ENCODE data around the gene NUMB.

Gene NUMB

DNA sequence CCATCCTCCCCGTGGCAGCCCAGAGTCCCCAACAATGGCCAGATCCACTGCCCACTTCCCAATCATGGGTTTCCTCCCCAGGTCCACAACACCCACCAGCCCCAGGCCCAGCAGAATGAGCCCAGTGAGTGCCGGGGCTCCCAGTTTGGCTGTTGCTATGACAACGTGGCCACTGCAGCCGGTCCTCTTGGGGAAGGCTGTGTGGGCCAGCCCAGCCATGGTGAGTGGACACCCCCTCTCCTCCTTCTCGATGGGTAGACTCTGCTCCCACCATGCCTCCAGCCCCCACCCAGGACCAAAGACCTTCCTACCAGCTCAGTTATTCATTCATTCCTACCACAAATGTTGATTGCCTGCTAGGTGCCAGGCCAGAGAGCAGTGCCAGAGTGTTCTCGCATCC, 197.3 kb downstream of the NUMB start:
- no peak overlapping the region for H3K27ac ChIP-seq (ENCODE audit: low read length)
- no peak overlapping the region for H3K9ac ChIP-seq (ENCODE audit: low read length in 2 of 2)
- no peaks in the 10 kb centered on the region for H3K4me1 ChIP-seq (ENCODE audit: control insufficient read depth, insufficient read depth, low read length)
- H3K36me3 ChIP-seq (ENCODE audit: control insufficient read depth in 2 of 2, insufficient read depth in 2 of 2, low read length in 2 of 2): peaks cover 5 to 17% of the 10 kb centered on the region in 2 donors
- no peaks in the 10 kb centered on the region for H3K27me3 ChIP-seq (ENCODE audit: control insufficient read depth in 1 of 2, insufficient read depth in 2 of 2, low read length in 2 of 2)
- H3K9me3 ChIP-seq (ENCODE audit: control insufficient read depth in 2 of 2, low read length in 2 of 2): no peaks in the 10 kb centered on the region
- no peak overlapping the region for H3K4me3 ChIP-seq (ENCODE audit: low read length in 2 of 2)

DNA sequence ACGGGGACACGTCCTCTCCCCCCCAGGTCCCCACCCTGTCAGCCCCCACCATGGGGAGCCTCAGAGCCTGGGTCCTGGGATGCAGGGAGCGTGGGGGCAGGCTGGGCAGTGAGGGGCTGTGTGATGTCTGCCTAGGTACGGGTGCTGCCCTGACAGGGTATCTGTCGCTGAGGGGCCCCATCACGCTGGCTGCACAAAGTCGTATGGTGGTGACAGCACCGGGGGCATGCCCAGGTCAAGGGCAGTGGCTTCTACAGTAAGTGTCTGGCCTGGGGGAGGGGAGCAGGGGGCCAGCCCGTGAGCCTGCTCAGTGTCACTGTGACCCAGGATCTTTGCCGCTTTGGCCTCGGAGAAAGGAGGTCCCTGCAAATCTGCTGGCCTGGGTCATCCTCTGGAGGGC, 197.8 kb downstream of the NUMB start:
- H3K9me3 ChIP-seq (ENCODE audit: control insufficient read depth in 2 of 2, low read length in 2 of 2): no peaks in the 10 kb centered on the region
- peaks cover 5 to 17% of the 10 kb centered on the region in 2 donors for H3K36me3 ChIP-seq (ENCODE audit: control insufficient read depth in 2 of 2, insufficient read depth in 2 of 2, low read length in 2 of 2)
- no peak overlapping the region for H3K4me3 ChIP-seq (ENCODE audit: low read length in 2 of 2)
- no peak overlapping the region for H3K9ac ChIP-seq (ENCODE audit: low read length in 2 of 2)
- no peaks in the 10 kb centered on the region for H3K27me3 ChIP-seq (ENCODE audit: control insufficient read depth in 1 of 2, insufficient read depth in 2 of 2, low read length in 2 of 2)
- no peaks in the 10 kb centered on the region for H3K4me1 ChIP-seq (ENCODE audit: control insufficient read depth, insufficient read depth, low read length)
- H3K27ac ChIP-seq (ENCODE audit: low read length): no peak overlapping the region

DNA sequence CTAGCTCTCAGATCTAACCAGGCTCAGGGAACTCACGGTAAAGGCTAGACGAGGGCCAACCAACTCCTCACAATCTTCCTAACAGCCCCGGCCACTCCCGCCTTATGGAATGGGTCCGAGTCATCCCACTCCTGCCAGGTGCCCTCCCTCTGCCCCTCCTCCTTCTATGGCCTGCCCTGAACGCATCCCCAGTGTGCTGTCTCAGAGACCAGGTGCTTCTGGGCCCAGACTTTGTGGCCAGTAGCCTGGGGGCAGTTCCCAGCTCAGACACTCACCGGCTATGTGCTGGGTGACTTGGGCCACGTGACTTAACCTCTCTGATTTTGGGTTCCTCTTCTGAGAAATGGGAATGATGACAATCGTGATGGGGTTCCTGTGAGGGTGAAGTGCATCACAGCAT, 198.5 kb downstream of the NUMB start:
- no peak overlapping the region for H3K9ac ChIP-seq (ENCODE audit: low read length in 2 of 2)
- H3K9me3 ChIP-seq (ENCODE audit: control insufficient read depth in 2 of 2, low read length in 2 of 2): no peaks in the 10 kb centered on the region
- H3K36me3 ChIP-seq (ENCODE audit: control insufficient read depth in 2 of 2, insufficient read depth in 2 of 2, low read length in 2 of 2): peaks cover 5 to 17% of the 10 kb centered on the region in 2 donors
- no peak overlapping the region for H3K27ac ChIP-seq (ENCODE audit: low read length)
- no peaks in the 10 kb centered on the region for H3K4me1 ChIP-seq (ENCODE audit: control insufficient read depth, insufficient read depth, low read length)
- H3K27me3 ChIP-seq (ENCODE audit: control insufficient read depth in 1 of 2, insufficient read depth in 2 of 2, low read length in 2 of 2): no peaks in the 10 kb centered on the region
- no peak overlapping the region for H3K4me3 ChIP-seq (ENCODE audit: low read length in 2 of 2)

DNA sequence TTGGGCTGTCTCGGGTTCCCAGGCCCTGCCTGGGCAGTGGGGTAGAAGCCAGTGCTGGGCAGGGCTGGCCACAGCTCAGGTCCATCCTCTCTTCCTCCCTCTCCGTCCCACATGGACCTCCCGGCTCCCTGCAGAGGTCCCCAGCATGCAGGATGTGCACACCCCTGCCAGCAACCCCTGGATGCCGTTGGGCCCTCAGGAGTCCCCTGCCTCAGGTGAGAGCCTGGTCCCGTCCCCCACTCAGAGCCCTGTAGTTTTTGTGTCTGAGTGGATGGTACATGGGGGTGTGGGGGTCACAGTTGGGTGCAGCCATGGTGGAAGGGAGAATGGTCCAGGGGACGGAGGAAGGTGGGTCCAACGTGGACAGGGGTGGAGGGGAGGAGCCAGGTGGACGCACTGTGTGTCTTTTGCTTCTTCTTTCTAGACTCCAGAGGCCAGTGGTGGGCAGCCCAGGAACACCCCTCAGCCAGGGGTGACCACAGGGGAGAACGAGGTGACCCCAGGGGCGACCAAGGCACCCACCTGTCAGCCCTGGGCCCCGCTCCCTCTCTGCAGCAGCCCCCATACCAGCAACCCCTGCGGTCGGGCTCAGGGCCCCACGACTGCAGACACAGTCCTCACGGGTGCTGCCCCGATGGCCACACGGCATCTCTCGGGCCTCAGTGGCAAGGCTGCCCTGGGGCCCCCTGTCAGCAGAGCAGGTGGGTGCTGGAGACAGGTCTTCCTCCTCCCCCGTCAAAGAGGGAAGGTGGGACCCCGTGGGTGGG, 199.3 kb downstream of the NUMB start:
- peaks cover 5 to 18% of the 10 kb centered on the region in 2 donors for H3K36me3 ChIP-seq (ENCODE audit: control insufficient read depth in 2 of 2, insufficient read depth in 2 of 2, low read length in 2 of 2)
- H3K4me1 ChIP-seq (ENCODE audit: control insufficient read depth, insufficient read depth, low read length): no peaks in the 10 kb centered on the region
- H3K27me3 ChIP-seq (ENCODE audit: control insufficient read depth in 1 of 2, insufficient read depth in 2 of 2, low read length in 2 of 2): no peaks in the 10 kb centered on the region
- H3K4me3 ChIP-seq (ENCODE audit: low read length in 2 of 2): no peak overlapping the region
- H3K9me3 ChIP-seq (ENCODE audit: control insufficient read depth in 2 of 2, low read length in 2 of 2): no peaks in the 10 kb centered on the region
- H3K27ac ChIP-seq (ENCODE audit: low read length): no peak overlapping the region
- no peak overlapping the region for H3K9ac ChIP-seq (ENCODE audit: low read length in 2 of 2)

DNA sequence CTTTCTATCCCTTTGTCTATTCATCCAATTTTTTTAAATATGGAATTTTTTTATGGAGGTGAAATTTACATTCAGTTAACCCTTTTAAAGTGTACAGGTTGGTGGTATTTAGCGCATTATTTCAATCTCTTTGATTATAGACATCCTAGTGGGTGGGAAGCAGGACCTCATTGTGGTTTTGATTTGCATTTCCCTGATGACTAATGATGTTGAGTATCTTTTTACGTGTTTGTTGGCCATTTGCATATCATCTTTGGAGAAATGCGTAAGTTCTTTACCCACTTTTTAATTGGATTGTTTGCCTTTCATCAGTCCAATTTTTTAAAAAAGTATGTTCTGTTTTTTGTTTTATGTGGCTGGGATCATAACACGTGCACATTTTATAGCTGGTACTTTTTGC, 200.3 kb downstream of the NUMB start:
- Histone ChIP-seq H3K27ac (ENCODE audit: low read length) (no peak overlapping the region), H3K36me3 (ENCODE audit: control insufficient read depth in 2 of 2, insufficient read depth in 2 of 2, low read length in 2 of 2) (peaks cover 5 to 15% of the 10 kb centered on the region in 2 donors), H3K27me3 (ENCODE audit: control insufficient read depth in 1 of 2, insufficient read depth in 2 of 2, low read length in 2 of 2) (no peaks in the 10 kb centered on the region), H3K4me1 (ENCODE audit: control insufficient read depth, insufficient read depth, low read length) (no peaks in the 10 kb centered on the region), H3K9me3 (ENCODE audit: control insufficient read depth in 2 of 2, low read length in 2 of 2) (no peaks in the 10 kb centered on the region), H3K4me3 (ENCODE audit: low read length in 2 of 2) (no peak overlapping the region), H3K9ac (ENCODE audit: low read length in 2 of 2) (no peak overlapping the region)

DNA sequence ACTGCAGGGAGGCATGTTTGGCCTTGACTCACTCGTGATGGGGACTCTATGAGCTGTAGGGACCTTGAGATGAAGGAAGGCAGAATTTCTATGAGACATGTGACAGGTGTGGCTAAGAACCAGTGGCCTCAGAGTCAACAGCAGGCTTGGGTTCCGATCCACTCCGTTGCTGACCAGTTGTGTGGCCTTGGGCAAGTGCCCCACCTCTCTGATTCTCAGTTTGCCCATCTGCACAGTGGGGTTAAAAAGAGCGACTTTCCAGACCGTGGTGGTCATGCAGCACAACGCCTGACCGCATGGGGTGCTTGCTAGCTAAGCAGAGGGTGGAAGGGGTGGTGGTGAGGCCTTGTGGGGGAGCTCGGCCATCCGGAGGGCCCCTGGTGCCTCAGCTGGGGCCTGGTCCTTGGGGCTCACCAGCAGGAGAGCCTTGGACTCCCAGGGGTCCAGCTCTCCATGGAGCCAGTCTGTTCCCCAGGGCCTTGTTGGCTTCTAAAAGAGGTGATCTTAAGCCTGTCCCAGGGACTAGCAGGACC, 202.6 kb downstream of the NUMB start:
- Histone ChIP-seq H3K27me3 (ENCODE audit: control insufficient read depth in 1 of 2, insufficient read depth in 2 of 2, low read length in 2 of 2) (no peaks in the 10 kb centered on the region), H3K4me3 (ENCODE audit: low read length in 2 of 2) (no peak overlapping the region), H3K9me3 (ENCODE audit: control insufficient read depth in 2 of 2, low read length in 2 of 2) (no peaks in the 10 kb centered on the region), H3K9ac (ENCODE audit: low read length in 2 of 2) (no peak overlapping the region), H3K36me3 (ENCODE audit: control insufficient read depth in 2 of 2, insufficient read depth in 2 of 2, low read length in 2 of 2) (peaks cover 5 to 11% of the 10 kb centered on the region in 2 donors), H3K4me1 (ENCODE audit: control insufficient read depth, insufficient read depth, low read length) (no peaks in the 10 kb centered on the region), H3K27ac (ENCODE audit: low read length) (no peak overlapping the region)

DNA sequence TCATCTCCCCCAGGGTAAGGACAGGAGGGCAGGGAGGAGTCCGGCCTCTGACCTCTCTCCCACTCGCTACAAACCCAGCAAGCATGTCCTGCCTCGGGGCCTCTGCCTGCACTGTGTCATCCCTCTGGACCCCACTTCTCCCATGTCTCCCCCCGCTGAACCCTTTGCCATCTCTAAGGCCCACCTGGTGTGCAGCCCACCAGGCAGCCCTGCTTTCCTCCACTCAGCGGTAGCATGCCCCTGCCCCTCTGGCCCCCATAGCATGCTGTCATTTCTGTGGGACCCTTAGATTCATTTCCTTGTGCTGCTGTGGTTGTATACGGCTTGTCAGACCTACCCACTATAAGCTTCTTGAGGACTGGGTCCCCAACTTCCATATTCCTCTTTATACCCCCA, 203.3 kb downstream of the NUMB start:
- Histone ChIP-seq H3K27me3 (ENCODE audit: control insufficient read depth in 1 of 2, insufficient read depth in 2 of 2, low read length in 2 of 2) (no peaks in the 10 kb centered on the region), H3K4me1 (ENCODE audit: control insufficient read depth, insufficient read depth, low read length) (no peaks in the 10 kb centered on the region), H3K9ac (ENCODE audit: low read length in 2 of 2) (no peak overlapping the region), H3K9me3 (ENCODE audit: control insufficient read depth in 2 of 2, low read length in 2 of 2) (no peaks in the 10 kb centered on the region), H3K36me3 (ENCODE audit: control insufficient read depth in 2 of 2, insufficient read depth in 2 of 2, low read length in 2 of 2) (peaks cover 5 to 9% of the 10 kb centered on the region in 2 donors), H3K27ac (ENCODE audit: low read length) (no peak overlapping the region), H3K4me3 (ENCODE audit: low read length in 2 of 2) (no peak overlapping the region)

DNA sequence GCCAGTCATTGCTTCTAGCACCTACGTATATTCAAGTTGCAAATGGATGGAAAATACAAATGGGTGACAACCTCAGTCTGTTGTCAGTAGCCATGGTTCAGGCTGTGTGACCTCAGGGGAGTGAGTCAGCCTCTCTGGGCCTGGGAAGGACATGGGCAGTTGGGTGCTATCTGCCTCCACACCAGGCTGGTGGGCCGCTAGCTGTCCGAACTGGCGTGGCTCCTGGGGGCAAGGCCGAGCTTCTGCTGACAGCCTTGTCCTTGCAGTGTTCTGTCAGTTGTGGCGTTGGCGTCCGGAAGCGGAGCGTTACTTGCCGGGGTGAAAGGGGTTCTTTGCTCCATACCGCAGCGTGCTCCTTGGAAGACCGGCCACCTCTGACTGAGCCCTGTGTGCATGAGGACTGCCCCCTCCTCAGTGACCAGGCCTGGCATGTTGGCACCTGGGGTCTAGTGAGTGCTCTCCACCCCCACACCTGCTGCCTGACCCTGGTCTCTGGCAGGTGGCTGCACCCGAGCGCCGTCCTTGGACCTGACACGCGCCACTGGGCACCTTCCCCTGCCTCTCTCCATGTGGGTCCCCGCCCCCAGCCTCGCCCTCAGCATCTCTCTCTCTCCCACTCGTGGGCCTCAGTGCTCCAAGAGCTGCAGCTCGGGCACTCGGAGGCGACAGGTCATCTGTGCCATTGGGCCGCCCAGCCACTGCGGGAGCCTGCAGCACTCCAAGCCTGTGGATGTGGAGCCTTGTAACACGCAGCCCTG, 203.9 kb downstream of the NUMB start:
- H3K9me3 ChIP-seq (ENCODE audit: control insufficient read depth in 2 of 2, low read length in 2 of 2): no peaks in the 10 kb centered on the region
- no peaks in the 10 kb centered on the region for H3K4me1 ChIP-seq (ENCODE audit: control insufficient read depth, insufficient read depth, low read length)
- no peaks in the 10 kb centered on the region for H3K27me3 ChIP-seq (ENCODE audit: control insufficient read depth in 1 of 2, insufficient read depth in 2 of 2, low read length in 2 of 2)
- H3K9ac ChIP-seq (ENCODE audit: low read length in 2 of 2): no peak overlapping the region
- no peak overlapping the region for H3K27ac ChIP-seq (ENCODE audit: low read length)
- H3K36me3 ChIP-seq (ENCODE audit: control insufficient read depth in 2 of 2, insufficient read depth in 2 of 2, low read length in 2 of 2): peaks cover 0 to 5% of the 10 kb centered on the region in 2 donors
- H3K4me3 ChIP-seq (ENCODE audit: low read length in 2 of 2): no peak overlapping the region

DNA sequence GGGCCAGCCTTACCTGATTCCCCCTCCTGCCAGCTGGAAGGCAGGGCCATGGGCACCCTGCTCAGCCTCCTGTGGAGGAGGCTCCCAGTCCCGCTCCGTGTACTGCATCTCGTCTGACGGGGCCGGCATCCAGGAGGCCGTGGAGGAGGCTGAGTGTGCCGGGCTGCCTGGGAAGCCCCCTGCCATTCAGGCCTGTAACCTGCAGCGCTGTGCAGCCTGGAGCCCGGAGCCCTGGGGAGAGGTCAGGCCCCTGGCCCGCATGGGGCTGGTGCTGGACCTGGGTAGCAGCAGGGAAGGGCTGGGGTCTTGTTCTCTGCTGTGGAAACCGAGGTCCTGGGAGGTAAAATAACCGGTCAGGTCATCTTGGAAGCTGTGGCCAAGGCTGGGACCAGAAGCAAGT, 204.6 kb downstream of the NUMB start:
- H3K9ac ChIP-seq (ENCODE audit: low read length in 2 of 2): no peak overlapping the region
- no peak overlapping the region for H3K4me3 ChIP-seq (ENCODE audit: low read length in 2 of 2)
- no peaks in the 10 kb centered on the region for H3K27me3 ChIP-seq (ENCODE audit: control insufficient read depth in 1 of 2, insufficient read depth in 2 of 2, low read length in 2 of 2)
- H3K9me3 ChIP-seq (ENCODE audit: control insufficient read depth in 2 of 2, low read length in 2 of 2): no peaks in the 10 kb centered on the region
- no peaks in the 10 kb centered on the region for H3K4me1 ChIP-seq (ENCODE audit: control insufficient read depth, insufficient read depth, low read length)
- no peak overlapping the region for H3K27ac ChIP-seq (ENCODE audit: low read length)
- H3K36me3 ChIP-seq (ENCODE audit: control insufficient read depth in 2 of 2, insufficient read depth in 2 of 2, low read length in 2 of 2): peaks cover 0 to 4% of the 10 kb centered on the region in 2 donors

DNA sequence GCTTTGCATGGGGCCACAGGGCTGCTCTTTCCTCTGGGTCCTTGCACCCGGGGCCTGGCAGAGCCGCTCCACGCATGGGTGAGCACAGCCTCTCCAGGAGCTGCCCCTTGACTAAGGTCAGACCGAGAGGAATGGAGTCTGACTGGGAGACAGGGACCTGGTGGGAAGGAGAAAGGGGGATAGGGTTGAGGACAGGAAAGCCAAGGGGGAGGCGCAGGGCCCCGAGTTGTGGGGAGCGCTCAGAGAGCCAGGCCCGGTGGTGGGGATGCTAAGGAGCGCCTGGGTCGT, 205.1 kb downstream of the NUMB start:
- Histone ChIP-seq H3K9ac (ENCODE audit: low read length in 2 of 2) (no peak overlapping the region), H3K4me3 (ENCODE audit: low read length in 2 of 2) (no peak overlapping the region), H3K27ac (ENCODE audit: low read length) (no peak overlapping the region), H3K9me3 (ENCODE audit: control insufficient read depth in 2 of 2, low read length in 2 of 2) (no peaks in the 10 kb centered on the region), H3K27me3 (ENCODE audit: control insufficient read depth in 1 of 2, insufficient read depth in 2 of 2, low read length in 2 of 2) (no peaks in the 10 kb centered on the region), H3K4me1 (ENCODE audit: control insufficient read depth, insufficient read depth, low read length) (no peaks in the 10 kb centered on the region), H3K36me3 (ENCODE audit: control insufficient read depth in 2 of 2, insufficient read depth in 2 of 2, low read length in 2 of 2) (peaks cover 0 to 4% of the 10 kb centered on the region in 2 donors)

All from stomach smooth muscle (tissue), 2 donors.